Fibroblast of peridontal ligament (primary cell): ENCODE measurements around the gene HSPA1L.
"Not testable (repeated sequence)": the region's sequence is repeated elsewhere in the genome, so short reads cannot be mapped to it uniquely, and the experiment has no call there.

Source experiments
- DNase-seq: peaks from one replicate; pipeline ENCODE4 v3.0.0-alpha.2; 2010; ENCODE audit errors: extremely low read depth

Gene HSPA1L

GRCh38 chr6:31813465-31813849 is 1.6 kb downstream of the HSPA1L start:
- no peak for DNase-seq

GRCh38 chr6:31811645-31812044 is 3.4 kb downstream of the HSPA1L start:
- DNase-seq: no peak

GRCh38 chr6:31808599-31808998 is 6.5 kb downstream of the HSPA1L start:
- DNase-seq: not testable (repeated sequence)

- DNase-seq: peak; percentile 96
These were observed 8.4 kb downstream of the HSPA1L start, which contains the start of gene LSM2 for GRCh38 chr6:31806470-31807272. LSM2 (minus strand) TSS chr6:31806966; CDS start chr6:31806757, 209 bp downstream.

- no peak for DNase-seq
These were observed 9.1 kb downstream of the HSPA1L start for GRCh38 chr6:31805939-31806469.

GRCh38 chr6:31801031-31801927 is 13.8 kb downstream of the HSPA1L start:
- DNase-seq: not testable (repeated sequence)

GRCh38 chr6:31799781-31800180 is 15.3 kb downstream of the HSPA1L start:
- DNase-seq: no peak

GRCh38 chr6:31797588-31797987 is 17.5 kb downstream of the HSPA1L start:
- no peak for DNase-seq

- DNase-seq: no peak
These were observed 18.1 kb downstream of the HSPA1L start for GRCh38 chr6:31796993-31797385.

- peak; percentile 84 for DNase-seq
These were observed 19.3 kb downstream of the HSPA1L start, which contains the start of gene VARS1 for GRCh38 chr6:31795616-31796298. VARS1 (minus strand) TSS chr6:31795752; CDS start chr6:31795217, 535 bp downstream.

GRCh38 chr6:31794866-31795615 is 20.0 kb downstream of the HSPA1L start:
- peak; percentile 38 for DNase-seq

GRCh38 chr6:31794294-31794865 is 20.7 kb downstream of the HSPA1L start:
- peak; percentile 67 for DNase-seq

GRCh38 chr6:31793927-31794245 is 21.2 kb downstream of the HSPA1L start:
- DNase-seq: not testable (repeated sequence)

- DNase-seq: no peak
These were observed 22.3 kb downstream of the HSPA1L start for GRCh38 chr6:31792761-31793171.

GRCh38 chr6:31792090-31792374 is 23.1 kb downstream of the HSPA1L start:
- DNase-seq: no peak

- DNase-seq: peak; percentile 51
These were observed 23.6 kb downstream of the HSPA1L start for GRCh38 chr6:31791324-31792089.

- no peak for DNase-seq
These were observed 29.6 kb downstream of the HSPA1L start for GRCh38 chr6:31785475-31785874.

GRCh38 chr6:31784098-31784925 is 30.8 kb downstream of the HSPA1L start:
- no peak for DNase-seq

- DNase-seq: no peak
These were observed 32.8 kb downstream of the HSPA1L start for GRCh38 chr6:31782126-31782855.
